ENCODE data around the gene MTIF2. TPM values are rescaled to one million over a fixed set of nuclear protein-coding genes. Genes with fewer than 3 reads are reported as not detected.
A peak's percentile ranks its signal among the peaks of the same experiment; 100 is the strongest.

Gene MTIF2
- total and polyA plus RNA-seq, 9 of the 15 experiments (the other 6 are each of a cell fraction or from before 2014, with no cell fraction given) = 58.7 to 143 (median 105) TPM

GRCh38 chr2:55282110-55282917 is 13.3 kb upstream of the MTIF2 start (continued):
- TF ChIP-seq SPI1 (IDR thresholded peaks at IDR 0.05; ENCODE audit: borderline replicate concordance, low read depth, low read length) (peak; percentile 62; the same call in 1 of the 2 replicates), PRDM10 (IDR thresholded peaks at IDR 0.05; ENCODE audit: partially characterized antibody) (no peak), SAP30 (IDR thresholded peaks at IDR 0.05; ENCODE audit: borderline replicate concordance, insufficient read depth, low read depth, low read length, poor library complexity, severe bottlenecking) (no peak), ZC3H8 (IDR thresholded peaks at IDR 0.05) (no peak), GMEB1 (CRISPR knock-in tag; IDR thresholded peaks at IDR 0.05) (0 out of 2 replicates have a peak, but pooled peaks have one; percentile 53), TCF3 (CRISPR knock-in tag; IDR thresholded peaks at IDR 0.05) (no peak), HMGXB4 (CRISPR knock-in tag; IDR thresholded peaks at IDR 0.05) (0 out of 2 replicates have a peak, but pooled peaks have one; percentile 48), MCM5 (IDR thresholded peaks at IDR 0.05; ENCODE audit: low read depth) (no peak), NR2C2 (CRISPR knock-in tag; IDR thresholded peaks at IDR 0.05) (peak; percentile 69; the same call in 1 of the 2 replicates), NR2C2 (tag; IDR thresholded peaks at IDR 0.05) (peak; percentile 68; the same call in 1 of the 2 replicates), FOSL1 (tag; conservative IDR thresholded peaks at IDR 0.05) (0 out of 2 replicates have a peak, but pooled peaks have one; percentile 33), NONO (IDR thresholded peaks at IDR 0.05; ENCODE audit: low read depth in 2 of 2, low read length in 1 of 2) (peak in 1 of 2 experiments; percentile 81; a peak in 2 of 4 replicates), HDAC2 (IDR thresholded peaks at IDR 0.05) (peak; percentile 22; the same call in 1 of the 2 replicates), THRAP3 (IDR thresholded peaks at IDR 0.05; ENCODE audit: borderline replicate concordance) (no peak), EP400 (IDR thresholded peaks at IDR 0.05) (peak; percentile 88), XRCC5 (IDR thresholded peaks at IDR 0.05; ENCODE audit: low read depth, low read length) (0 out of 2 replicates have a peak, but pooled peaks have one; percentile 46), JUND (IDR thresholded peaks at IDR 0.05; ENCODE audit: borderline replicate concordance, low read depth, low read length) (peak; percentile 23; the same call in 1 of the 2 replicates), JUND (tag; IDR thresholded peaks at IDR 0.05; ENCODE audit: borderline replicate concordance, low read depth, low read length) (peak; percentile 24; the same call in 1 of the 3 replicates)
